HUES6 (cell line): ENCODE results near the gene HSPA12B.

Source experiments
- H3K27ac ChIP-seq: 2 replicates; pipeline ENCODE4 v1.7.0; 2013; ENCODE audit warnings: low read depth, mild to moderate bottlenecking, low read length, inconsistent platforms
- H3K27me3 ChIP-seq: 2 replicates; pipeline ENCODE4 v1.6.1; 2013; ENCODE audit warnings: low read length; ENCODE audit not compliant: control insufficient read depth, insufficient read depth
- H3K36me3 ChIP-seq: 2 replicates; pipeline ENCODE4 v1.6.1; 2013; ENCODE audit warnings: low read length; ENCODE audit not compliant: control insufficient read depth, insufficient read depth
- H3K4me1 ChIP-seq: 2 replicates; pipeline ENCODE4 v1.6.1; 2013; ENCODE audit warnings: low read length; ENCODE audit not compliant: control insufficient read depth, insufficient read depth
- H3K4me3 ChIP-seq: 2 replicates; pipeline ENCODE4 v1.5.1; 2013; ENCODE audit warnings: low read depth, low read length
- H3K9ac ChIP-seq: one replicate; pipeline ENCODE4 v1.6.1; 2013; ENCODE audit warnings: mild to moderate bottlenecking, low read length
- H3K9me3 ChIP-seq: 2 replicates; pipeline ENCODE4 v1.6.1; 2013; ENCODE audit warnings: low read depth, low read length; ENCODE audit not compliant: control insufficient read depth, insufficient read depth

The HSPA12B gene

GRCh38 chr20:3796477-3797225 is 64.2 kb downstream of the HSPA12B start:
- H3K36me3 ChIP-seq = peaks cover 10% of the 10 kb centered on the region
- H3K9me3 ChIP-seq = no peaks in the 10 kb centered on the region
- no peaks in the 10 kb centered on the region for H3K27me3 ChIP-seq
- H3K4me1 ChIP-seq = peaks cover 43% of the 10 kb centered on the region
- H3K9ac ChIP-seq = peak overlapping the region; percentile 85
- H3K27ac ChIP-seq = no peak overlapping the region
- peak overlapping the region; percentile 76 for H3K4me3 ChIP-seq

- H3K4me1 ChIP-seq = peaks cover 43% of the 10 kb centered on the region
- no peaks in the 10 kb centered on the region for H3K27me3 ChIP-seq
- no peak overlapping the region for H3K27ac ChIP-seq
- H3K9me3 ChIP-seq = no peaks in the 10 kb centered on the region
- peak overlapping the region; percentile 85 for H3K9ac ChIP-seq
- H3K4me3 ChIP-seq = peak overlapping the region; percentile 76
- peaks cover 15% of the 10 kb centered on the region for H3K36me3 ChIP-seq
Observed at GRCh38 chr20:3797226-3797545, 64.7 kb downstream of the HSPA12B start.

- Histone ChIP-seq H3K4me3 (peak overlapping the region; percentile 76), H3K9me3 (no peaks in the 10 kb centered on the region), H3K36me3 (peaks cover 20% of the 10 kb centered on the region), H3K27me3 (no peaks in the 10 kb centered on the region), H3K9ac (peak overlapping the region; percentile 85), H3K27ac (no peak overlapping the region), H3K4me1 (peaks cover 43% of the 10 kb centered on the region)
Observed at GRCh38 chr20:3797592-3798372, 65.3 kb downstream of the HSPA12B start.

- no peak overlapping the region for H3K4me3 ChIP-seq
- no peaks in the 10 kb centered on the region for H3K9me3 ChIP-seq
- no peak overlapping the region for H3K9ac ChIP-seq
- H3K4me1 ChIP-seq = peaks cover 43% of the 10 kb centered on the region
- H3K27me3 ChIP-seq = no peaks in the 10 kb centered on the region
- H3K36me3 ChIP-seq = peaks cover 26% of the 10 kb centered on the region
- no peak overlapping the region for H3K27ac ChIP-seq
Observed at GRCh38 chr20:3798373-3798768, 65.9 kb downstream of the HSPA12B start.

- no peak overlapping the region for H3K9ac ChIP-seq
- H3K36me3 ChIP-seq = peaks cover 31% of the 10 kb centered on the region
- H3K4me1 ChIP-seq = peaks cover 43% of the 10 kb centered on the region
- no peak overlapping the region for H3K27ac ChIP-seq
- no peaks in the 10 kb centered on the region for H3K9me3 ChIP-seq
- H3K27me3 ChIP-seq = no peaks in the 10 kb centered on the region
- no peak overlapping the region for H3K4me3 ChIP-seq
Observed at GRCh38 chr20:3798908-3799248, 66.4 kb downstream of the HSPA12B start.

GRCh38 chr20:3800256-3800877 is 67.9 kb downstream of the HSPA12B start:
- H3K9me3 ChIP-seq = no peaks in the 10 kb centered on the region
- H3K27me3 ChIP-seq = no peaks in the 10 kb centered on the region
- H3K36me3 ChIP-seq = peaks cover 46% of the 10 kb centered on the region
- H3K9ac ChIP-seq = peak overlapping the region; percentile 31
- peaks cover 43% of the 10 kb centered on the region for H3K4me1 ChIP-seq
- H3K4me3 ChIP-seq = no peak overlapping the region
- H3K27ac ChIP-seq = no peak overlapping the region

GRCh38 chr20:3800878-3801260 is 68.4 kb downstream of the HSPA12B start:
- H3K4me1 ChIP-seq = peaks cover 46% of the 10 kb centered on the region
- H3K9me3 ChIP-seq = no peaks in the 10 kb centered on the region
- no peak overlapping the region for H3K27ac ChIP-seq
- H3K27me3 ChIP-seq = no peaks in the 10 kb centered on the region
- H3K36me3 ChIP-seq = peaks cover 51% of the 10 kb centered on the region
- no peak overlapping the region for H3K9ac ChIP-seq
- H3K4me3 ChIP-seq = no peak overlapping the region

- Histone ChIP-seq H3K4me3 (no peak overlapping the region), H3K9me3 (no peaks in the 10 kb centered on the region), H3K4me1 (peaks cover 50% of the 10 kb centered on the region), H3K9ac (no peak overlapping the region), H3K36me3 (peaks cover 55% of the 10 kb centered on the region), H3K27ac (no peak overlapping the region), H3K27me3 (no peaks in the 10 kb centered on the region)
Observed at GRCh38 chr20:3801299-3801698, 68.8 kb downstream of the HSPA12B start.

GRCh38 chr20:3801846-3802245 is 69.4 kb downstream of the HSPA12B start:
- no peaks in the 10 kb centered on the region for H3K27me3 ChIP-seq
- no peak overlapping the region for H3K9ac ChIP-seq
- H3K4me1 ChIP-seq = peaks cover 46% of the 10 kb centered on the region
- H3K36me3 ChIP-seq = peaks cover 56% of the 10 kb centered on the region
- no peaks in the 10 kb centered on the region for H3K9me3 ChIP-seq
- no peak overlapping the region for H3K4me3 ChIP-seq
- no peak overlapping the region for H3K27ac ChIP-seq
